GM12878 (cell line): ENCODE data around the gene GRIK1. TPM values are rescaled to one million over a fixed set of nuclear protein-coding genes. Genes with fewer than 3 reads are reported as not detected.

Experiments used
- ATAC-seq: fragments of 200-7000 bp; cut with Tn5 transposase; 3 replicates; pipeline ENCODE4 v1.9.1; 2020; ENCODE audit warnings: mild to moderate bottlenecking, moderate library complexity
- BruUV-seq: library from RNA; stranded (reverse); fragments of 400-500 nt; replicated peaks from 2 replicates; lab custom pipeline; 2021; lab: Mats Ljungman, UMichigan
- CTCF ChIA-PET: fragments of 300-600 bp; sonication (Branson Sonifier 250); formaldehyde crosslinking; extraction: SDS; loops from one replicate; lab custom pipeline; 2021; ENCODE audit warnings: inconsistent platforms; lab: Yijun Ruan, JAX
- POLR2A ChIA-PET: fragments of 350-600 bp; formaldehyde crosslinking; extraction: SDS; loops from one replicate; lab custom pipeline; 2021; ENCODE audit warnings: inconsistent platforms; lab: Charles Lee
- RAD21 ChIA-PET: fragments of 300-600 bp; sonication (Branson Sonifier 250); formaldehyde crosslinking; loops from one replicate; lab custom pipeline; 2023; ENCODE audit warnings: antibody characterized with exemption; ENCODE audit not compliant: unreplicated experiment; lab: Charles Lee
- SMC1A ChIA-PET: fragments of 300-600 bp; sonication (Branson Sonifier 250); formaldehyde crosslinking; loops from one replicate; lab custom pipeline; 2023; ENCODE audit not compliant: unreplicated experiment, uncharacterized antibody; lab: Charles Lee
- DNase-seq: peaks from one replicate; pipeline ENCODE4 v3.0.0-alpha.2; 2011; ENCODE audit warnings: low read depth, low spot score
- FAIRE-seq: peaks from 3 replicates; lab custom pipeline; 2011; peaks lifted over from hg19 to GRCh38; lab: Jason Lieb, UNC
- H2AFZ ChIP-seq: 2 replicates; pipeline ENCODE4 v1.6.0; 2011; ENCODE audit warnings: low read depth, low read length, control low read depth; ENCODE audit not compliant: control insufficient read depth
- H3K27ac ChIP-seq: 2 replicates; pipeline ENCODE4 v1.5.1; 2011; ENCODE audit warnings: control low read depth; ENCODE audit not compliant: control insufficient read depth, insufficient read depth
- H3K27me3 ChIP-seq, 2 experiments: replicated peaks in 1 of 2; 2 replicates each; pipeline versions ENCODE4 v1.6.0 to v1.6.1; 2011; ENCODE audit warnings: low read length in 1 of 2; ENCODE audit not compliant: control insufficient read depth in 2 of 2, insufficient read depth in 2 of 2
- H3K36me3 ChIP-seq, 2 experiments: 2 replicates each; pipeline ENCODE4 v1.5.1; 2011; ENCODE audit warnings: low read length in 1 of 2; ENCODE audit not compliant: control insufficient read depth in 2 of 2, insufficient read depth in 2 of 2
- H3K4me1 ChIP-seq: 2 replicates; pipeline ENCODE4 v1.6.1; 2011; ENCODE audit warnings: mild to moderate bottlenecking, low read length, moderate library complexity, mixed read lengths; ENCODE audit not compliant: control insufficient read depth, insufficient read depth
- H3K4me2 ChIP-seq: 2 replicates; pipeline ENCODE4 v1.6.0; 2011; ENCODE audit warnings: control low read depth; ENCODE audit not compliant: control insufficient read depth, insufficient read depth
- H3K4me3 ChIP-seq: fragments of 200-600 bp; sonication (generic); 2 replicates; pipeline ENCODE4 v1.5.1; 2016
- H3K79me2 ChIP-seq: 2 replicates; pipeline ENCODE4 v1.6.0; 2011; ENCODE audit warnings: low read length; ENCODE audit not compliant: control insufficient read depth, insufficient read depth
- H3K9ac ChIP-seq: 2 replicates; pipeline ENCODE4 v1.8.0; 2011; ENCODE audit warnings: low read length, control low read depth, mixed read lengths; ENCODE audit not compliant: control insufficient read depth, insufficient read depth
- H3K9me3 ChIP-seq: replicated peaks from 3 replicates; pipeline ENCODE4 v1.5.1; 2011; ENCODE audit warnings: mild to moderate bottlenecking, low read length; ENCODE audit not compliant: control insufficient read depth, insufficient read depth
- H4K20me1 ChIP-seq: 2 replicates; pipeline ENCODE4 v1.6.0; 2011; ENCODE audit not compliant: control insufficient read depth, insufficient read depth
- DPF2 ChIP-seq: fragments of 450-650 bp; IDR thresholded peaks from 2 replicates; pipeline ENCODE4 v1.6.1; 2017; ENCODE audit warnings: mild to moderate bottlenecking
- EP300 ChIP-seq, 2 experiments: fragments of 150-350 bp in 1 of 2; IDR thresholded peaks; 2 replicates each; pipeline ENCODE4 v1.6.1; 2011 to 2012; ENCODE audit warnings: low read depth in 2 of 2, low read length in 2 of 2, borderline replicate concordance in 1 of 2, improper control_type of control experiment in 1 of 2, inconsistent platforms in 1 of 2; ENCODE audit not compliant: control insufficient read depth in 1 of 2
- HCFC1 ChIP-seq: fragments of 150-350 bp; IDR thresholded peaks from 2 replicates; pipeline ENCODE4 v1.6.1; 2014; ENCODE audit warnings: low read length
- JUND ChIP-seq: IDR thresholded peaks from 2 replicates; pipeline ENCODE4 v1.6.1; 2012; ENCODE audit warnings: low read depth, mild to moderate bottlenecking, low read length, improper control_type of control experiment, moderate library complexity
- NBN ChIP-seq: fragments of 450-650 bp; IDR thresholded peaks from 2 replicates; pipeline ENCODE4 v1.6.1; 2016
- PAX5 ChIP-seq: IDR thresholded peaks from 2 replicates; pipeline ENCODE4 v1.6.1; 2011; ENCODE audit warnings: low read depth, low read length, borderline replicate concordance
- RAD51 ChIP-seq: fragments of 450-650 bp; IDR thresholded peaks from 2 replicates; pipeline ENCODE4 v1.6.1; 2016; ENCODE audit warnings: moderate library complexity, mild to moderate bottlenecking, inconsistent platforms
- SMAD5 ChIP-seq: IDR thresholded peaks from 2 replicates; pipeline ENCODE4 v1.6.1; 2016; ENCODE audit warnings: antibody characterized with exemption, low read depth
- STAT1 ChIP-seq: fragments of 450-650 bp; conservative IDR thresholded peaks from 2 replicates; pipeline ENCODE4 v1.6.1; 2014; ENCODE audit warnings: antibody characterized with exemption, mild to moderate bottlenecking
- TCF12 ChIP-seq: IDR thresholded peaks from 2 replicates; pipeline ENCODE4 v1.6.1; 2011; ENCODE audit warnings: low read depth, mild to moderate bottlenecking, low read length
- YY1 ChIP-seq: IDR thresholded peaks from 2 replicates; pipeline ENCODE4 v1.6.1; 2011; ENCODE audit warnings: low read depth, mild to moderate bottlenecking, low read length
- WGBS: methylation state at CpG from one replicate; pipeline ENCODE4 v1.1.6; 2016; ENCODE audit warnings: low lambda C conversion rate; ENCODE audit not compliant: insufficient replicate concordance, insufficient coverage; ENCODE audit errors: missing lambda C conversion rate; 5-methylcytosine and 5-hydroxymethylcytosine counted together
- in situ Hi-C: fragments of 300-500 bp; cut with MboI; formaldehyde crosslinking; loops from 9 replicates; pipeline ENCODE4 v1.14.3; 2018; ENCODE audit warnings: mixed read lengths
- intact Hi-C: fragments of 100-400 bp; cut with micrococcal nuclease; formaldehyde crosslinking; loops from one replicate; pipeline ENCODE4 v1.14.2; 2022; ENCODE audit not compliant: unreplicated experiment
- polyA plus RNA-seq, 11 experiments: library from polyadenylated mRNA; depleted of rRNA in 4 of 11; unstranded in 6 of 11; stranded (reverse) in 5 of 11; fragments of >200 nt; fragmentation: Nextera tagmentation in 4 of 11; fragmentation: Illumina TruSeq in 1 of 11; extraction: Ambion mirVana in 4 of 11; extraction: Trizol in 1 of 11; gene quantifications; 1 replicate in 1 of 11; 2 replicates in 10 of 11; pipeline versions ENCODE4 v1.2.1 to v1.2.3, GENCODE V29; 2011 to 2016; ENCODE audit warnings: inconsistent platforms in 2 of 11, missing spikeins in 2 of 11, low read depth in 1 of 11
- total RNA-seq, 4 experiments: library from RNA; depleted of rRNA in 3 of 4; stranded (reverse); fragments of >200 nt in 3 of 4; fragmentation: Illumina TruSeq in 1 of 4; extraction: Trizol in 1 of 4; gene quantifications; 2 replicates each; pipeline versions ENCODE4 v1.2.1 to v1.2.3, GENCODE V29; 2013 to 2021
- TF ChIP-seq, protein P1 (sequence below): IDR thresholded peaks from 2 replicates; pipeline ENCODE4 v1.6.1; 2011; ENCODE audit warnings: low read depth, low read length, improper control_type of control experiment, borderline replicate concordance
- TF ChIP-seq, protein P2 (sequence below): IDR thresholded peaks from 2 replicates; pipeline ENCODE4 v1.6.1; 2011; ENCODE audit warnings: borderline replicate concordance, low read depth, mild to moderate bottlenecking, moderate library complexity, low read length; ENCODE audit not compliant: insufficient read depth, poor library complexity, severe bottlenecking
- TF ChIP-seq, protein P3 (sequence below): fragments of 450-650 bp; IDR thresholded peaks from 2 replicates; pipeline ENCODE4 v1.6.1; 2017; ENCODE audit warnings: mild to moderate bottlenecking
- TF ChIP-seq, protein P4 (sequence below): fragments of 450-650 bp; IDR thresholded peaks from 2 replicates; pipeline ENCODE4 v1.6.1; 2016; ENCODE audit warnings: mild to moderate bottlenecking
- TF ChIP-seq, protein P5 (sequence below): fragments of 150-350 bp; IDR thresholded peaks from 2 replicates; pipeline ENCODE4 v1.6.1; 2014; ENCODE audit warnings: mild to moderate bottlenecking, low read depth, low read length

Gene GRIK1
- total and polyA plus RNA-seq, 10 of the 15 experiments (the other 5 are each of a cell fraction or from before 2014, with no cell fraction given), result 0.05 to 0.13 (median 0.09) TPM; not detected in 7

DNA sequence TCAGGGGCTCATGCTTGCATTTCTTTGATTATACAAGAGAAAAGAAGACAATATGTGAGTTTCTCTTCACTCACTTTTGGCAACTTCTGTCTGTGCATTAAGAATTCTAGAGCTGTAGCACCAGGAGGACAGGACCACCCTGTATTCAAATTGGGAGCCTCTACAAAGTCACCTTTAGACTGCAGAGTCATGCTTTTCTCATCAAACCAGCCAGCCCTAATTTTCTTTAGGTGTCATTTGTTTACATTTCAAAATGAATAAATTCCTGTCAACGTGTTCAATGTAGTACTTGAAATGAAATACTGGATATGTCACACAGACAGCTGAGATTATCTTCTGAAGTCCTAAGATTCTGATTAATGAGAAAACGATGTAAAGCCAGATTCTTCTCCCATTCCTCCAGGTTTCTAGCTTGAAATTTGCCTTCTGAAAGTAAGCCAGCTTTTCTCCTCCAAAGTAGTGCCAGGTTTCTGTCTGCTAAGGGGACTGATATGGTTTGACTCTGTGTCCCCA, 177.2 kb downstream of the GRIK1 start:
- Histone ChIP-seq H3K9ac (no peak overlapping the region), H3K4me1 (no peaks in the 10 kb centered on the region), H4K20me1 (no peaks in the 10 kb centered on the region), H3K9me3 (no peaks in the 10 kb centered on the region), H3K4me2 (no peak overlapping the region), H2AFZ (no peak overlapping the region), H3K4me3 (no peak overlapping the region), H3K27me3 (no peaks in the 10 kb centered on the region), H3K79me2 (no peaks in the 10 kb centered on the region), H3K36me3 (no peaks in the 10 kb centered on the region)
- no peak for DNase-seq
- in situ Hi-C loops, result no loop called here
- ChIA-PET POLR2A (no interaction called here), CTCF (no interaction called here), RAD21 (no interaction called here), SMC1A (no interaction called here)
- no TSS peak for BruUV-seq
- ATAC-seq, result no peak
- no peak for FAIRE-seq
- intact Hi-C loops, result no loop called here
- 0% methylated on average over 2 of the region's 2 CpGs for whole genome bisulfite sequencing
- TF ChIP-seq DPF2 (no peak), STAT1 (no peak), JUND (no peak), RAD51 (no peak), YY1 (no peak), HCFC1 (no peak), PAX5 (no peak), NBN (no peak), TCF12 (no peak), SMAD5 (no peak), EP300 (IDR thresholded peaks at IDR 0.05; ENCODE audit: borderline replicate concordance in 1 of 2, control insufficient read depth in 1 of 2, low read depth in 2 of 2, low read length in 2 of 2) (no peak)
- TF ChIP-seq, protein P1, sequence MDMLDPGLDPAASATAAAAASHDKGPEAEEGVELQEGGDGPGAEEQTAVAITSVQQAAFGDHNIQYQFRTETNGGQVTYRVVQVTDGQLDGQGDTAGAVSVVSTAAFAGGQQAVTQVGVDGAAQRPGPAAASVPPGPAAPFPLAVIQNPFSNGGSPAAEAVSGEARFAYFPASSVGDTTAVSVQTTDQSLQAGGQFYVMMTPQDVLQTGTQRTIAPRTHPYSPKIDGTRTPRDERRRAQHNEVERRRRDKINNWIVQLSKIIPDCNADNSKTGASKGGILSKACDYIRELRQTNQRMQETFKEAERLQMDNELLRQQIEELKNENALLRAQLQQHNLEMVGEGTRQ, result no peak
- TF ChIP-seq, protein P2, sequence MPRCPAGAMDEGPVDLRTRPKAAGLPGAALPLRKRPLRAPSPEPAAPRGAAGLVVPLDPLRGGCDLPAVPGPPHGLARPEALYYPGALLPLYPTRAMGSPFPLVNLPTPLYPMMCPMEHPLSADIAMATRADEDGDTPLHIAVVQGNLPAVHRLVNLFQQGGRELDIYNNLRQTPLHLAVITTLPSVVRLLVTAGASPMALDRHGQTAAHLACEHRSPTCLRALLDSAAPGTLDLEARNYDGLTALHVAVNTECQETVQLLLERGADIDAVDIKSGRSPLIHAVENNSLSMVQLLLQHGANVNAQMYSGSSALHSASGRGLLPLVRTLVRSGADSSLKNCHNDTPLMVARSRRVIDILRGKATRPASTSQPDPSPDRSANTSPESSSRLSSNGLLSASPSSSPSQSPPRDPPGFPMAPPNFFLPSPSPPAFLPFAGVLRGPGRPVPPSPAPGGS, result no peak
- TF ChIP-seq, protein P3, sequence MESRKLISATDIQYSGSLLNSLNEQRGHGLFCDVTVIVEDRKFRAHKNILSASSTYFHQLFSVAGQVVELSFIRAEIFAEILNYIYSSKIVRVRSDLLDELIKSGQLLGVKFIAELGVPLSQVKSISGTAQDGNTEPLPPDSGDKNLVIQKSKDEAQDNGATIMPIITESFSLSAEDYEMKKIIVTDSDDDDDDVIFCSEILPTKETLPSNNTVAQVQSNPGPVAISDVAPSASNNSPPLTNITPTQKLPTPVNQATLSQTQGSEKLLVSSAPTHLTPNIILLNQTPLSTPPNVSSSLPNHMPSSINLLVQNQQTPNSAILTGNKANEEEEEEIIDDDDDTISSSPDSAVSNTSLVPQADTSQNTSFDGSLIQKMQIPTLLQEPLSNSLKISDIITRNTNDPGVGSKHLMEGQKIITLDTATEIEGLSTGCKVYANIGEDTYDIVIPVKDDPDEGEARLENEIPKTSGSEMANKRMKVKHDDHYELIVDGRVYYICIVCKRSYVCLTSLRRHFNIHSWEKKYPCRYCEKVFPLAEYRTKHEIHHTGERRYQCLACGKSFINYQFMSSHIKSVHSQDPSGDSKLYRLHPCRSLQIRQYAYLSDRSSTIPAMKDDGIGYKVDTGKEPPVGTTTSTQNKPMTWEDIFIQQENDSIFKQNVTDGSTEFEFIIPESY, result no peak
- TF ChIP-seq, protein P4, sequence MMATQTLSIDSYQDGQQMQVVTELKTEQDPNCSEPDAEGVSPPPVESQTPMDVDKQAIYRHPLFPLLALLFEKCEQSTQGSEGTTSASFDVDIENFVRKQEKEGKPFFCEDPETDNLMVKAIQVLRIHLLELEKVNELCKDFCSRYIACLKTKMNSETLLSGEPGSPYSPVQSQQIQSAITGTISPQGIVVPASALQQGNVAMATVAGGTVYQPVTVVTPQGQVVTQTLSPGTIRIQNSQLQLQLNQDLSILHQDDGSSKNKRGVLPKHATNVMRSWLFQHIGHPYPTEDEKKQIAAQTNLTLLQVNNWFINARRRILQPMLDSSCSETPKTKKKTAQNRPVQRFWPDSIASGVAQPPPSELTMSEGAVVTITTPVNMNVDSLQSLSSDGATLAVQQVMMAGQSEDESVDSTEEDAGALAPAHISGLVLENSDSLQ, result no peak
- TF ChIP-seq, protein P5, sequence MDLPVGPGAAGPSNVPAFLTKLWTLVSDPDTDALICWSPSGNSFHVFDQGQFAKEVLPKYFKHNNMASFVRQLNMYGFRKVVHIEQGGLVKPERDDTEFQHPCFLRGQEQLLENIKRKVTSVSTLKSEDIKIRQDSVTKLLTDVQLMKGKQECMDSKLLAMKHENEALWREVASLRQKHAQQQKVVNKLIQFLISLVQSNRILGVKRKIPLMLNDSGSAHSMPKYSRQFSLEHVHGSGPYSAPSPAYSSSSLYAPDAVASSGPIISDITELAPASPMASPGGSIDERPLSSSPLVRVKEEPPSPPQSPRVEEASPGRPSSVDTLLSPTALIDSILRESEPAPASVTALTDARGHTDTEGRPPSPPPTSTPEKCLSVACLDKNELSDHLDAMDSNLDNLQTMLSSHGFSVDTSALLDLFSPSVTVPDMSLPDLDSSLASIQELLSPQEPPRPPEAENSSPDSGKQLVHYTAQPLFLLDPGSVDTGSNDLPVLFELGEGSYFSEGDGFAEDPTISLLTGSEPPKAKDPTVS, result no peak
- TF ChIP-seq, all 136 proteins: peak for 0
- no peak overlapping the region for H3K27ac ChIP-seq
